HG03139 (cell line): Measurements from ENCODE around the gene IARS2.
"Not testable (repeated sequence)": the region's sequence is repeated elsewhere in the genome, so short reads cannot be mapped to it uniquely, and the experiment has no call there.

Source experiments
- ATAC-seq: cut with Tn5 transposase; IDR thresholded peaks from one replicate; pipeline ENCODE4 v1.9.1; 2021; ENCODE audit not compliant: unreplicated experiment

Gene IARS2

GRCh38 chr1:220164116-220164515, 70.2 kb downstream of the IARS2 start:
- ATAC-seq: no peak

GRCh38 chr1:220164517-220164916, 70.6 kb downstream of the IARS2 start:
- ATAC-seq: no peak

GRCh38 chr1:220166853-220167252, 72.9 kb downstream of the IARS2 start:
- no peak for ATAC-seq

- not testable (repeated sequence) for ATAC-seq
Observed at GRCh38 chr1:220169887-220170286, 76.0 kb downstream of the IARS2 start.

- no peak for ATAC-seq
Observed at GRCh38 chr1:220170836-220171526, 77.0 kb downstream of the IARS2 start.

GRCh38 chr1:220176540-220176939, 82.6 kb downstream of the IARS2 start:
- no peak for ATAC-seq

GRCh38 chr1:220182111-220182510, 88.2 kb downstream of the IARS2 start:
- no peak for ATAC-seq

GRCh38 chr1:220182656-220183055, 88.7 kb downstream of the IARS2 start:
- no peak for ATAC-seq

GRCh38 chr1:220184506-220184905, 90.6 kb downstream of the IARS2 start:
- ATAC-seq: no peak

GRCh38 chr1:220186752-220187151, 92.8 kb downstream of the IARS2 start:
- ATAC-seq: no peak

- no peak for ATAC-seq
Observed at GRCh38 chr1:220188538-220188937, 94.6 kb downstream of the IARS2 start.

GRCh38 chr1:220189750-220190347, 95.9 kb downstream of the IARS2 start:
- ATAC-seq: no peak

- ATAC-seq: no peak
Observed at GRCh38 chr1:220195701-220196100, 101.8 kb downstream of the IARS2 start.
